H1 (cell line): ENCODE data around the gene YIF1A.

Experiments used
- CTCF ChIP-seq, 3 experiments: IDR thresholded peaks; 1 replicate in 2 of 3; 2 replicates in 1 of 3; pipeline versions ENCODE4 v1.5.1 to v1.6.1; 2011; ENCODE audit warnings: low read length in 3 of 3, mild to moderate bottlenecking in 3 of 3, inconsistent platforms in 2 of 3, low read depth in 1 of 3, moderate library complexity in 1 of 3; ENCODE audit not compliant: insufficient read depth in 1 of 3; ENCODE audit errors: control extremely low read depth in 1 of 3
- EP300 ChIP-seq, 2 experiments: IDR thresholded peaks; 1 replicate in 1 of 2; 2 replicates in 1 of 2; pipeline ENCODE4 v1.6.1; 2011 to 2012; ENCODE audit warnings: low read depth in 2 of 2, low read length in 2 of 2, mild to moderate bottlenecking in 2 of 2, borderline replicate concordance in 1 of 2, inconsistent platforms in 1 of 2, moderate library complexity in 1 of 2
- EZH2 ChIP-seq: fragments of 200-600 bp; sonication (generic); IDR thresholded peaks from 2 replicates; pipeline ENCODE4 v1.7.1; 2012; ENCODE audit warnings: low read depth, mild to moderate bottlenecking, moderate library complexity, low read length, inconsistent platforms; ENCODE audit not compliant: severe bottlenecking
- MAX ChIP-seq: IDR thresholded peaks from 2 replicates; pipeline ENCODE4 v1.6.1; 2012; ENCODE audit warnings: inconsistent platforms
- POLR2A ChIP-seq, 2 experiments: IDR thresholded peaks; 1 replicate in 1 of 2; 2 replicates in 1 of 2; pipeline ENCODE4 v1.6.1; 2011; ENCODE audit warnings: low read depth in 2 of 2, low read length in 2 of 2, mild to moderate bottlenecking in 2 of 2; ENCODE audit errors: control extremely low read depth in 1 of 2
- POLR2AphosphoS5 ChIP-seq: IDR thresholded peaks from 2 replicates; pipeline ENCODE4 v1.6.1; 2011; ENCODE audit warnings: low read depth, low read length
- RNF2 ChIP-seq: fragments of 200-900, 300-1000 bp; sonication (generic); IDR thresholded peaks from 2 replicates; pipeline ENCODE4 v1.7.1; 2016; ENCODE audit warnings: borderline replicate concordance, low read depth, mild to moderate bottlenecking, antibody characterized with exemption, low read length; ENCODE audit not compliant: poor library complexity, severe bottlenecking; ENCODE audit errors: missing control alignments

GRCh38 chr11:66261578-66261977 lies 27.4 kb downstream of the YIF1A start:
- TF ChIP-seq CTCF (IDR thresholded peaks at IDR 0.05; ENCODE audit: control extremely low read depth in 1 of 3, insufficient read depth in 1 of 3, low read depth in 1 of 3, low read length in 3 of 3): no peak
- TF ChIP-seq POLR2A (IDR thresholded peaks at IDR 0.05; ENCODE audit: control extremely low read depth in 1 of 2, low read depth in 2 of 2, low read length in 2 of 2): no peak
- TF ChIP-seq RNF2: no peak
- no peak for TF ChIP-seq EP300 (IDR thresholded peaks at IDR 0.05; ENCODE audit: borderline replicate concordance in 1 of 2, low read depth in 2 of 2, low read length in 2 of 2)
- TF ChIP-seq POLR2AphosphoS5: no peak
- no peak for TF ChIP-seq EZH2
- no peak for TF ChIP-seq MAX
